Measurements from ENCODE around the gene MYH14.

The MYH14 gene

GRCh38 chr19:50257141-50257540, 53.7 kb downstream of the MYH14 start:
- TF ChIP-seq CTCF (IDR thresholded peaks at IDR 0.05; ENCODE audit: low read depth, low read length, missing control alignments): no peak
- no peak overlapping the region for H3K4me3 ChIP-seq (ENCODE audit: low read depth, low read length)
- DNase-seq (ENCODE audit: low read depth): no peak
- in situ Hi-C loops (cut with HindIII; ENCODE audit: low sequenced_read_pairs): no loop called here

- no peak for TF ChIP-seq CTCF (IDR thresholded peaks at IDR 0.05; ENCODE audit: low read depth, low read length, missing control alignments)
- in situ Hi-C loops (cut with HindIII; ENCODE audit: low sequenced_read_pairs): no loop called here
- no peak overlapping the region for H3K4me3 ChIP-seq (ENCODE audit: low read depth, low read length)
- DNase-seq (ENCODE audit: low read depth): no peak
Observed at GRCh38 chr19:50258918-50259372, 55.5 kb downstream of the MYH14 start.

- no peak for TF ChIP-seq CTCF (IDR thresholded peaks at IDR 0.05; ENCODE audit: low read depth, low read length, missing control alignments)
- no peak for DNase-seq (ENCODE audit: low read depth)
- H3K4me3 ChIP-seq (ENCODE audit: low read depth, low read length): no peak overlapping the region
- in situ Hi-C loops (cut with HindIII; ENCODE audit: low sequenced_read_pairs): no loop called here
Observed at GRCh38 chr19:50261446-50261970, 58.1 kb downstream of the MYH14 start.

GRCh38 chr19:50263176-50263575, 59.8 kb downstream of the MYH14 start:
- in situ Hi-C loops (cut with HindIII; ENCODE audit: low sequenced_read_pairs): no loop called here
- no peak for TF ChIP-seq CTCF (IDR thresholded peaks at IDR 0.05; ENCODE audit: low read depth, low read length, missing control alignments)
- no peak for DNase-seq (ENCODE audit: low read depth)
- H3K4me3 ChIP-seq (ENCODE audit: low read depth, low read length): no peak overlapping the region

- H3K4me3 ChIP-seq (ENCODE audit: low read depth, low read length): no peak overlapping the region
- in situ Hi-C loops (cut with HindIII; ENCODE audit: low sequenced_read_pairs): no loop called here
- DNase-seq (ENCODE audit: low read depth): no peak
- no peak for TF ChIP-seq CTCF (IDR thresholded peaks at IDR 0.05; ENCODE audit: low read depth, low read length, missing control alignments)
Observed at GRCh38 chr19:50264483-50265186, 61.2 kb downstream of the MYH14 start.

- in situ Hi-C loops (cut with HindIII; ENCODE audit: low sequenced_read_pairs): no loop called here
- no peak overlapping the region for H3K4me3 ChIP-seq (ENCODE audit: low read depth, low read length)
- no peak for TF ChIP-seq CTCF (IDR thresholded peaks at IDR 0.05; ENCODE audit: low read depth, low read length, missing control alignments)
- no peak for DNase-seq (ENCODE audit: low read depth)
Observed at GRCh38 chr19:50266041-50266440, 62.6 kb downstream of the MYH14 start.

All from astrocyte of the cerebellum (primary cell).